Subcutaneous abdominal adipose tissue (tissue), 5 donors: ENCODE results near the gene EDC4.
A peak's percentile ranks its signal among the peaks of the same experiment; 100 is the strongest.

Experiments used
- H3K27ac ChIP-seq: one replicate; pipeline ENCODE4 v1.7.0; 2013; ENCODE audit warnings: low read depth, mild to moderate bottlenecking, inconsistent platforms, low read length, moderate library complexity
- H3K27me3 ChIP-seq, 5 donors: one replicate each; pipeline ENCODE4 v1.7.0; 2013; ENCODE audit warnings: low read length in 5 of 5, inconsistent platforms in 1 of 5; ENCODE audit not compliant: control insufficient read depth in 5 of 5, insufficient read depth in 4 of 5
- H3K36me3 ChIP-seq, 5 donors: one replicate each; pipeline ENCODE4 v1.7.0; 2013; ENCODE audit warnings: low read length in 5 of 5; ENCODE audit not compliant: control insufficient read depth in 5 of 5, insufficient read depth in 5 of 5
- H3K4me1 ChIP-seq, 5 donors: one replicate each; pipeline ENCODE4 v1.7.0; 2013; ENCODE audit warnings: low read length in 5 of 5, mild to moderate bottlenecking in 3 of 5, moderate library complexity in 1 of 5; ENCODE audit not compliant: control insufficient read depth in 5 of 5, insufficient read depth in 5 of 5
- H3K4me3 ChIP-seq, 5 donors: one replicate each; pipeline ENCODE4 v1.7.0; 2013; ENCODE audit warnings: low read length in 5 of 5, low read depth in 1 of 5
- H3K9ac ChIP-seq, 5 donors: one replicate each; pipeline ENCODE4 v1.7.0; 2013; ENCODE audit warnings: low read length in 5 of 5, mild to moderate bottlenecking in 4 of 5, moderate library complexity in 3 of 5
- H3K9me3 ChIP-seq, 5 donors: one replicate each; pipeline ENCODE4 v1.7.0; 2013; ENCODE audit warnings: low read length in 5 of 5; ENCODE audit not compliant: control insufficient read depth in 5 of 5
- donor health status: healthy.
- donor health status: healthy.
- donor health status: healthy.
- donor health status: healthy.
- donor health status: healthy.

The EDC4 gene

GRCh38 chr16:67847064-67847861 is 25.6 kb upstream of the EDC4 start, which contains the start of gene CENPT:
TSS of gene CENPT (minus strand) at chr16:67847693. CDS start at chr16:67833859, 13,834 bp downstream.
- peaks cover 19 to 57% (median 53%) of the 10 kb centered on the region in 5 donors for H3K4me1 ChIP-seq
- peak within 1 kb of the TSS; percentile 17 to 97 (median 92) for H3K9ac ChIP-seq
- H3K4me3 ChIP-seq, result peak within 1 kb of the TSS; percentile 68 to 94 (median 82)
- H3K27ac ChIP-seq, result peak within 1 kb of the TSS; percentile 93
- H3K27me3 ChIP-seq, result no peaks in the 10 kb centered on the region
- H3K36me3 ChIP-seq, result peaks cover 0 to 2% (median 0%) of the 10 kb centered on the region in 5 donors
- H3K9me3 ChIP-seq, result no peaks in the 10 kb centered on the region

DNA sequence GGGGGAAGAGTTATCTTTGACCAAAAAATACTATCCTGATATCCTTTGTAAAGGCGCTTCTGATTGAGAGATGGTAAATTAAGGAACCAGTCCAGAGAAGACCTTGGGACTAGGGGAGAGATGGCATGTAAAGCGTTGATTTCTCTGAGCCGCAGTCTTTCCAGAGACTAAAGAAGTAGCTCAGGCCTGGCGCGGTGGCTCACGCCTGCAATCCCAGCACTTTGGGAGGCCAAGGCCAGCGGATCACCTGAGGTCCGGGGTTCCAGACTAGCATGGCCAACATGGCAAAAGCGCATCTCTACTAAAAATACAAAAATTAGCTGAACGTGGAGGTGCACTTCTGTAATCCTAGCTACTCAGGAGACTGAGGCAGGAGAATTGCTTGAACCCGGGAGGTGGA is 24.7 kb upstream of the EDC4 start:
- no peaks in the 10 kb centered on the region for H3K27me3 ChIP-seq
- H3K36me3 ChIP-seq, result peaks cover 0 to 2% (median 0%) of the 10 kb centered on the region in 5 donors
- peaks cover 19 to 49% (median 47%) of the 10 kb centered on the region in 5 donors for H3K4me1 ChIP-seq
- no peaks in the 10 kb centered on the region for H3K9me3 ChIP-seq
- H3K9ac ChIP-seq, result peak overlapping the region; percentile 17 to 97 (median 92)
- H3K27ac ChIP-seq, result peak overlapping the region; percentile 93
- H3K4me3 ChIP-seq, result peak overlapping the region; percentile 68 to 94 (median 82)

- H3K36me3 ChIP-seq, result peaks cover 0 to 7% (median 0%) of the 10 kb centered on the region in 5 donors
- no peaks in the 10 kb centered on the region for H3K9me3 ChIP-seq
- no peak overlapping the region for H3K9ac ChIP-seq
- H3K27ac ChIP-seq, result no peak overlapping the region
- peaks cover 5 to 36% (median 26%) of the 10 kb centered on the region in 5 donors for H3K4me1 ChIP-seq
- no peak overlapping the region for H3K4me3 ChIP-seq
- no peaks in the 10 kb centered on the region for H3K27me3 ChIP-seq
These were observed 19.2 kb upstream of the EDC4 start for GRCh38 chr16:67853670-67854069.

- H3K36me3 ChIP-seq, result peaks cover 0 to 13% (median 4%) of the 10 kb centered on the region in 5 donors
- H3K4me1 ChIP-seq, result peaks cover 5 to 41% (median 28%) of the 10 kb centered on the region in 5 donors
- no peaks in the 10 kb centered on the region for H3K9me3 ChIP-seq
- H3K9ac ChIP-seq, result no peak overlapping the region
- no peak overlapping the region for H3K4me3 ChIP-seq
- H3K27me3 ChIP-seq, result no peaks in the 10 kb centered on the region
- H3K27ac ChIP-seq, result no peak overlapping the region
These were observed 17.1 kb upstream of the EDC4 start for GRCh38 chr16:67855789-67856188.

- Histone ChIP-seq H3K4me1 (peaks cover 9 to 51% (median 40%) of the 10 kb centered on the region in 5 donors), H3K36me3 (peaks cover 0 to 16% (median 5%) of the 10 kb centered on the region in 5 donors), H3K9ac (peak overlapping the region in 1 of 5 donors; percentile 4), H3K27me3 (no peaks in the 10 kb centered on the region), H3K4me3 (no peak overlapping the region), H3K27ac (peak overlapping the region; percentile 86), H3K9me3 (no peaks in the 10 kb centered on the region)
These were observed 15.8 kb upstream of the EDC4 start for GRCh38 chr16:67856927-67857546.

DNA sequence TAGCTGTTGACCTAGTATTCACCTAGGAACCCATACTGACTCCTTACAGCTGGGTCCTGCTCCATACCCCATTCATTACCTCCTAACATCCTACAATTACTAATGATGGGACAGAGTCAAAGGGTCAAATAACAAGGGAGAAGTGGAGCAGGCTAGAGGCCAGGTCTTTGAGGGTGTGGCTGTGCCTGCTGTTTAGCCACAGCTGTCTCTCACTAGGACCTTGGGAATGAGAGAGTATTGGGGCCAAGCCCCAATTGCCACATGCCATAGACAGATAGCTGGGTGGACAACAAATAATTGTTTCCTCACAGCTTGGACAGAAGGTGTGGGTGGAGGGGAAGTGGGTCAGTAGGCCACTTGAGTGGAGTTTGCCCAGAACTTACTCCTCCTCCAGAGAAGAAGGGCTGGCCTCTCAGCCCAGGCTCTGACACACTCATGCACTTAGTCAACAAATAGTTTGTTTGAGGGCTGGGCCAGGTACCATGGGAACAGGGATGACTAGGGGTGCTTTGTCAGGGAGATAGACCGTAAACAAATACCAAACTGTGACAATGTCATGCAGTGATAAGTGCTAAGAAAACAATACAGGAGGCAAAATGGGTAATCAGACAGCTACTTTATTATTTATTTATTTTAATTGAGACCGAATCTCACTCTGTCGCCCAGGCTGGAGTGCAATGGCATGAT is 15.2 kb upstream of the EDC4 start:
- Histone ChIP-seq H3K27me3 (no peaks in the 10 kb centered on the region), H3K27ac (peak overlapping the region; percentile 86), H3K4me3 (no peak overlapping the region), H3K9me3 (no peaks in the 10 kb centered on the region), H3K9ac (peak overlapping the region in 2 of 5 donors; percentile 8 to 29), H3K4me1 (peaks cover 10 to 58% (median 46%) of the 10 kb centered on the region in 5 donors), H3K36me3 (peaks cover 0 to 16% (median 5%) of the 10 kb centered on the region in 5 donors)

- Histone ChIP-seq H3K27ac (peak overlapping the region; percentile 86), H3K4me3 (no peak overlapping the region), H3K4me1 (peaks cover 18 to 66% (median 54%) of the 10 kb centered on the region in 5 donors), H3K27me3 (no peaks in the 10 kb centered on the region), H3K9me3 (no peaks in the 10 kb centered on the region), H3K36me3 (peaks cover 0 to 16% (median 5%) of the 10 kb centered on the region in 5 donors), H3K9ac (peak overlapping the region in 2 of 5 donors; percentile 8 to 44)
These were observed 14.4 kb upstream of the EDC4 start for GRCh38 chr16:67858500-67858899.

DNA sequence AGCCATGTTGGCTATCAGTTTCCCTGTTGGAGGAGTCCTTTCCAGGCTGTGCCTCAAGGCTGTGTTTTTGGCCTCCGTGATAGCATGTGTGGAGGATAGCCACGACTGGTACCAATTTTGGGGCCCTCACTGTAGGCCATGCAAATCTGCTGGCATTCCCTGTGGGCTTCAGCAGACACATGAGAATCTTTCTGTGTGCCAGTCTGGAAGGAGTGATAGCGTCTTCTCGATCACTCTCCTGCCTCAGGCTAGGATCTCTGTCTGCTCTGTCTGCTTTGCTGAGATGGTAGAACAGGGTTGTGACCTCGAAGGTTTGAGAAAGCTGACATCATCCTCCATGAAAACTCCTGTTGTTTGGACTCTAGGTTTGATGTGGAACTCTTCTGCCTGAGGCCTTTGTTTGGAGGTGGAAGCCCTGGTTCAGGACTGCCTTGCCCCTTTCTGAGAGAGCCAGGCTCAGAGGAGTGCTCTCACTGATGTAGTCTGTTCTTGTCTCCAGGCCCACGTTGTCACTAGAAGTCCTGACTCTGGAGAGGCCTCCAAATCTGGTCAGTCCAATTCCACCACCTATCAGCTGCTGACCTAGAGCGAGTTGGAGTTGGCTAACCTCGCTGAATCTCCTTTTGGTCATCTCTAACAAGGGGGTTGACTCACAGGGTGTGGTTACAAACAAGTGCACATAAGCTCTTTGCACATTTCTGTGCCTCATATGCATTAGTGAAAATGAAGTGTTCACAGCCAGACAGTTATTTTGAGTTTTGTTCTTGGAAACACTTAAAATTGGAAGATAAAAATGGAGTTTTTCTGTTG is 12.1 kb upstream of the EDC4 start:
- no peaks in the 10 kb centered on the region for H3K27me3 ChIP-seq
- peaks cover 0 to 14% (median 10%) of the 10 kb centered on the region in 5 donors for H3K36me3 ChIP-seq
- peaks cover 25 to 71% (median 61%) of the 10 kb centered on the region in 5 donors for H3K4me1 ChIP-seq
- H3K9ac ChIP-seq, result peak overlapping the region in 1 of 5 donors; percentile 16
- no peaks in the 10 kb centered on the region for H3K9me3 ChIP-seq
- H3K27ac ChIP-seq, result peak overlapping the region; percentile 69
- no peak overlapping the region for H3K4me3 ChIP-seq

DNA sequence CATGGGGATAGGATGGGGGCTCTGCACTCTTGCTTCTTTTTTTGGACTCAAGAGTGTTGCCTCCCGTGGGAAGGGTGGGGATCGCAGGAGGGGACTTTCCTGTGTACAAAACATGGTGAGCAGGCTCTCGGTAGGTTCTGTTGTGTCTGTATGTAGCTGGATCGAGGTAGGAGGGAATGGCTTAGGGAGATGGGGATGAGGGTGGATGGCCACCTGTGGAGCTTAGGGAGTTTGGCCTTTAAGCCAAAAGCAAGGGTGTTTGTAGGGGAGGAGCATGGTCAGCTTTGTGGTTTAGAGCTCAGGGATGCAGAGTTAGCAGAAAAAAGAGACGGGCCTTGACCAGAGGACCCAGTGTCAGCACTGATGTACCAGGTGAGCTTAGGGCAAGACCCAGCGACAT is 11.0 kb upstream of the EDC4 start:
- H3K4me1 ChIP-seq, result peaks cover 25 to 68% (median 59%) of the 10 kb centered on the region in 5 donors
- no peak overlapping the region for H3K4me3 ChIP-seq
- H3K27ac ChIP-seq, result peak overlapping the region; percentile 69

More for the DNA sequence above, 11.0 kb upstream of the EDC4 start:
- Histone ChIP-seq H3K36me3 (peaks cover 0 to 24% (median 12%) of the 10 kb centered on the region in 5 donors), H3K9ac (no peak overlapping the region), H3K27me3 (no peaks in the 10 kb centered on the region), H3K9me3 (no peaks in the 10 kb centered on the region)
